Mesenteric fat pad (tissue), 1 donor: Measurements from ENCODE around the gene MYO15B. TPM values are rescaled to one million over a fixed set of nuclear protein-coding genes. Genes with fewer than 3 reads are reported as not detected.

Source experiments
- DNase-seq: peaks from one replicate; pipeline ENCODE4 v3.0.0-alpha.2; 2020; ENCODE audit warnings: low spot score
- total RNA-seq: library from RNA; stranded (reverse); fragmentation: NEBNext Ultra II Directional; extraction: Animal tissue kit (Norgen Biotek cat#: 25700); gene quantifications from one replicate; pipeline ENCODE4 v1.2.1, GENCODE V29; 2021
- donor health status: DM: yes; HTN: yes; CAD: no.

MYO15B gene
- total RNA-seq, 1 donor from 2014 or later: 110 TPM

- no peak for DNase-seq
Measured at GRCh38 chr17:75658237-75658636, 70.6 kb downstream of the MYO15B start.

GRCh38 chr17:75661531-75661930, 73.9 kb downstream of the MYO15B start:
- no peak for DNase-seq

DNA sequence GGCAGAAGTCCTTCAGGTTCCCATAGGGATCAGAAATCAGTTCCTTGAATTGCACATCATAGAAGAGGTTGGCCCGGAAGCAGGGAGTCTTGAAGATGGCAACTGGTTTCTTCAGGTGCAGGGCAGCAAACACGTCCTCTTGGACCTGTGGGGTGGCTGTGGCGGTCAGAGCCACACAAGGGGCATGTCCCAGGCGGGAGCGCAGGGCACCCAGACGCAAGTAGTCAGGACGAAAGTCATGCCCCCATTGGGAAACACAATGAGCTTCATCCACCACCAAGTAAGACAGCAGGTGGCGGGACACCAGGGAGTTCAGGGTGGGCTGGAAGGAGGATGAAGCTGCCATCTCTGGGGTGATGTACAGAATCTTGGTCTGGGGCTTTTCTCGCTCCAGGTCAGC, 74.9 kb downstream of the MYO15B start:
- no peak for DNase-seq

- DNase-seq: no peak
Measured at GRCh38 chr17:75664099-75664549, 76.5 kb downstream of the MYO15B start.

- no peak for DNase-seq
Measured at GRCh38 chr17:75665981-75666380, 78.4 kb downstream of the MYO15B start.

GRCh38 chr17:75666959-75667790, 79.6 kb downstream of the MYO15B start, which contains the start of the genes RECQL5 and SAP30BP:
Gene RECQL5 (minus strand): TSS chr17:75667154. CDS start chr17:75666557, 597 bp downstream.
Gene SAP30BP (plus strand): TSS chr17:75667338. CDS start chr17:75667373, 35 bp downstream.
- peak; percentile 100 for DNase-seq

- DNase-seq: no peak
Measured at GRCh38 chr17:75667825-75668224, 80.2 kb downstream of the MYO15B start.

DNA sequence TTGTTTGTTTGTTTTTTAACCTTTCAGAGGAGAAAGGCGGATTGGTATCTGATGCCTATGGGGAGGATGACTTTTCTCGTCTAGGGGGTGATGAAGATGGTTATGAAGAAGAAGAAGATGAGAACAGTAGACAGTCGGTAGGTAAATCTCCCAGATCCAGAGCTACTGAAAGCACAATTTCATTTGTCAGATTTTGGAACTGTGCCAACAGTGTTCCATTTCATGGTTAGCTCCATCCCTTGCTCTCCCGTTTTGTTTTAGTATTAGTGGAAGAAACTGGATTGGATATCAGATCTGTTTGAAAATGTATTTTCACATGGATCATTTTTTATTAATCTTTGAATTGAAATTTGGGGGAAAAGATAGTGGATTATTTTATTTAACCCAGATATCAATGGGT, 80.9 kb downstream of the MYO15B start:
- no peak for DNase-seq

DNA sequence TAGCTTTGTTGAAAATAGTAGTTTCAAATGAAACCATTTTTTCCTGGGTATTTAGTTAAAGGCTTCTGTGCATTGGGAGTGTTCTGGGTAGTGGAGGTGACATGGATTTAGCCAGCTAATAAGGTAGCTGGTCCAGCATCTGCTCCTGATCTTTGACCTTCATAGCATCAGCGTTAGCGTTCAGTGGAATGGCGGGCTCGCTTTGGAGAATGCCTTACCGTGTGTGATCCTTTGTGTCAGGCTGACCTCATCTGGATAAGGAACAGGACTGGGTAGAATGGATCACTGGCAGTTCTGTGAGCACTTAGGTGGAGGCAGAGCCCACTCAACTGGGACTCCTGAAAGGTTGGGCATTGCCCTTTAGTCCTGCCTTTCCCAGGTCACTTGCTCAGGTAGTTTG, 83.3 kb downstream of the MYO15B start:
- DNase-seq: no peak

- DNase-seq: no peak
Measured at GRCh38 chr17:75672011-75672410, 84.4 kb downstream of the MYO15B start.

DNA sequence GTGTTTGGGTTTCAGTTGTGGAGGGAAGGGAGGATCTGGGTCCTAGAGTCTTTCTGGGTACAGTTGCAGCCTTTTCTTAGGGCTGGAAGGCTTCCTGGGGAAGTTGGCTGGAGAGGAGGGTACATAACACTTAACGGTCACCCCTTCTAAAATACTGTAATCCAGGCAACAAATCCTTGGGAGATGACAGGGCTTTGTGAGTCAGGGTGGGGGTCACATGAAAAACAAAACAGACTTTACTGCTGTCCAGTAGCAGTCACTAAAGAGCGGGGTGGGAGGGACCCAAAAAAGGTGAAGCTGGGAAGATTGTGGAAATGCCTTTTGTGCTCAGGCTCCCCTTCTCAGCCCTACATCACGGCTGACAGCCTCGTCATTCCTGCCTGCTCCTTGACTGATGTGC, 85.9 kb downstream of the MYO15B start:
- DNase-seq: no peak

Other genes with a start within 250 kb of the MYO15B start
- gene GRB2, start 182.1 kb upstream of the MYO15B start, total RNA-seq: 154 TPM
- 61.0 TPM for gene TMEM94, start 131.2 kb upstream of the MYO15B start, total RNA-seq
- 72.8 TPM for gene CASKIN2, start 72.3 kb upstream of the MYO15B start, total RNA-seq
- 13.7 TPM for gene TSEN54, start 71.3 kb upstream of the MYO15B start, total RNA-seq
- gene LLGL2, start 62.1 kb upstream of the MYO15B start, total RNA-seq: 8.2 TPM
- gene SMIM5, start 45.6 kb downstream of the MYO15B start, total RNA-seq: 0.42 TPM
- 12.7 TPM for gene RECQL5, start 79.4 kb downstream of the MYO15B start, total RNA-seq
- gene SAP30BP, start 79.5 kb downstream of the MYO15B start, total RNA-seq: 86.0 TPM
- gene ITGB4, start 133.7 kb downstream of the MYO15B start, total RNA-seq: 13.9 TPM
- gene GALK1, start 177.4 kb downstream of the MYO15B start, total RNA-seq: 26.4 TPM
- gene UNK, start 197.0 kb downstream of the MYO15B start, total RNA-seq: 24.6 TPM